SU-DHL-6 (cell line): ENCODE results near the gene DIAPH3.

Experiments used
- EZH2phosphoT487 ChIP-seq: fragments of 200-600 bp; sonication (generic), shearing (Covaris generic); conservative IDR thresholded peaks from 2 replicates; pipeline ENCODE4 v1.6.1; 2018; ENCODE audit warnings: mild to moderate bottlenecking, antibody characterized with exemption, low read length, moderate library complexity, mixed read lengths
- TF ChIP-seq, protein P1 (sequence below): fragments of 200-600 bp; sonication (generic); IDR thresholded peaks from one replicate; pipeline ENCODE4 v1.5.1; 2017; ENCODE audit warnings: antibody characterized with exemption, mild to moderate bottlenecking, low read length, moderate library complexity; ENCODE audit not compliant: insufficient read depth, poor library complexity, severe bottlenecking

- TF ChIP-seq, protein P1, sequence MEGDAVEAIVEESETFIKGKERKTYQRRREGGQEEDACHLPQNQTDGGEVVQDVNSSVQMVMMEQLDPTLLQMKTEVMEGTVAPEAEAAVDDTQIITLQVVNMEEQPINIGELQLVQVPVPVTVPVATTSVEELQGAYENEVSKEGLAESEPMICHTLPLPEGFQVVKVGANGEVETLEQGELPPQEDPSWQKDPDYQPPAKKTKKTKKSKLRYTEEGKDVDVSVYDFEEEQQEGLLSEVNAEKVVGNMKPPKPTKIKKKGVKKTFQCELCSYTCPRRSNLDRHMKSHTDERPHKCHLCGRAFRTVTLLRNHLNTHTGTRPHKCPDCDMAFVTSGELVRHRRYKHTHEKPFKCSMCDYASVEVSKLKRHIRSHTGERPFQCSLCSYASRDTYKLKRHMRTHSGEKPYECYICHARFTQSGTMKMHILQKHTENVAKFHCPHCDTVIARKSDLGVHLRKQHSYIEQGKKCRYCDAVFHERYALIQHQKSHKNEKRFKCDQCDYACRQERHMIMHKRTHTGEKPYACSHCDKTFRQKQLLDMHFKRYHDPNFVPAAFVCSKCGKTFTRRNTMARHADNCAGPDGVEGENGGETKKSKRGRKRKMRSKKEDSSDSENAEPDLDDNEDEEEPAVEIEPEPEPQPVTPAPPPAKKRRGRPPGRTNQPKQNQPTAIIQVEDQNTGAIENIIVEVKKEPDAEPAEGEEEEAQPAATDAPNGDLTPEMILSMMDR = no peak
- TF ChIP-seq EZH2phosphoT487 = no peak
These were observed 135.7 kb downstream of the DIAPH3 start for GRCh38 chr13:60028021-60028420.
